Measurements from ENCODE around the gene ZNF45.
"Not testable (repeated sequence)": the region's sequence is repeated elsewhere in the genome, so short reads cannot be mapped to it uniquely, and the experiment has no call there.

The ZNF45 gene
- 22.1 reads per million, percentile 49 among the genes with 10 or more reads in this experiment for total RNA-seq

DNA sequence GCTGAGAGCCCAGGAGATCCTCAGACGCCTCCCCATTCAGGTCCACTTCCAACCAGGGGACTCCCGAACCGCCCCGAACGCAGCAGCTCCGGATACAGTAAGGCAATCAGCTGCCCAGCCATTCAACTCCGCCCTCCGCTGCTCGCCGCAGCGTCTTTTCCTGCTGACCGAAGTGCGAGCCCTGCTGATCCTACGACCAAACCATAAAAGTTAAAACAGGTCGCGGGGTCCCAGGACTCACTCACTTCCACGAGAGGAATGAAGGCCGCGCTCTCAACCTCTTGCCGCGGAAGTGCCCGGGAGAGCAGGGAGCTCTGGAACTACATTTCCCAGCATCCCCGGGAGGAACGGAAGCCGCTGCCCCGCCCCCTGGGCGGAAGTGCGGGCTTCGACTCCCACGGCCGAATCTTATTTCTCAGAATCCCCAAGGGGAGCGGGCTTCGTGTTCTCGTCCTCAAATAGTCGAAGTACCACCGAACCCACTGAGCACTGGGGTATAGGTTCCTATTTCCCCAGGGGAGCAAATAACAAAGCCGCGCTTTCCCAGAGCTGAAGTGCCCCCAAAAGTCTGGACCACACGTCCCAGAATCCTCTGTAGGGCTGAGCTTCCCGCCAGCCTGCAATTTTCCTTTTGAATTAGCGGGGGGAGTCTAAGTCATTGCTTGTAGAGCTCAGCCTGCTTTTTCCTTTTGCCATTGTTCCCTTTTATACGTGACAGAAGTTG lies at the start of gene ZNF45:
Gene ZNF45, minus strand, starts transcription at position 298 of the 724 bp plus-strand sequence. CDS start 13,097 bp downstream, outside the sequence.
- DNase-seq, result peak; percentile 83

DNA sequence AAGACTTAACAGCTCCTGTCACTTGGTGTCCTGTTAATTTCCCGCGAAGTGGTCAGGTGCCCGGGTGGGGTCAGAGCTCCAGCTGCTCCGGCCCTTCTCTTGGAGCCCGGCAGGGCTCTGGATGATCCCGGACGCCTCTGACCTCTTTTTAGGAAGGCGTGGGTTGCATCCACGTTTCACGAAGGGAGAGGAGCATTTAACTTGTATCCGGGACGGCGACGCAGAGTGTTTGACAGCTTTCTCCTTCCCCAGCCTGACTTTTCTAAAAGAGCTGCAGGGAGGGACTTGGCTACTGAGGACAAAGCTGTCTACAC lies 49.6 kb upstream of the ZNF45 start:
- DNase-seq, result no peak

DNA sequence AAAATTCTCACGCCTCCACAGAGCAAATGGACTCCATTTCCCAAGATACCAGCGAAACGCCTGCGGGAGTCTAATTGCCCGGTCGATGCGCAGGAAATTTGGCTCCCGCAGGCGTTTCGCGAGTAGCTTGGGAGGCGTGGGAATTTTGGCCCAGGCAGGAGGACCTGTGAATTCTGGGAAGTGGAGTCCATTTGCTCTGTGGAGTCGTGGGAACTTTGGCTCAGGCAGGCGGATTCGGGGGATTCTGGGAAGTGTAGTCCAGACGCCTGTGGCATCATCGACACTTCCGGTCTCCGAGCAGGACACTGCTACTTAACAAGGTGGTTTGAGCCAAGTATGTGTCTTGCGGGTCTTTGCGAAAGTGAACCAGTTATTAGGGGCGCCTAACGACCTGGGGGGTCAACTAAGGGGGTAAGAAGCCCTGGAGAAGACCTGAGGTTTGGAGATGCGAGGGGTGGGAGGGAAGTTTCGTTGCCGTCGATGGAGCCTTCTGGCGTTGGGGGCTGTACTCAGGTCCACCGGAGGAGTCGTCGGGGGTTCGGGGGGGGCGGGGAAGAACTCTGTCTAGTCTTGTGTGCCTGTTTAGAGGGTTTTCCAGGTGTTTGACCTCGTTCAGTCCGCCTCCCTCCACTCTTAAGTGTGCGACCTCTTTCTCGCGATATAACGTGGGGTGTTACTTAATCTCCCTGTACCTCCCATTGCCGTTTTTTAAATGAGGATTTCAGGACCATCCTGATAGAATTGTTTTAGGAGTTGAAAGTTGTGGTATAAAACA lies 49.0 kb upstream of the ZNF45 start, which contains the start of gene ZNF155:
Gene ZNF155, plus strand, starts transcription at position 277 of the 775 bp plus-strand sequence. CDS start 4,356 bp downstream, outside the sequence.
- DNase-seq, result peak; percentile 58

DNA sequence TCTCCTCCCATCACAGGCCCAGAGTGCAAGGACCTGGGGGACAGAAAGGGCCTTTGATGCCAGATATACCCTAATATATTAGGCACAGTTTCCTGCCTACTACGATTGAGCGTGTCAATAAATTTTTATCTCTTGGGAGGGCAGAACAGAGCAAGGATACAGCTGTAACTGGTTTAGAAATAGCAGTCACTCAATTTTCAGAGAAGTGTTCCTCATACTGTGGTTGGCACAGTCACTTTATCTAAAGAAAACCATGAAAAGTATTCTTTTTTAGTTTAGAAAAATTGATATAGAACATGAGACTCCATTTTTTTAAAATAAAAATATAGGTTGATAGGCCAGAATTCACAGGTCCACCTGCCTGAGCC lies 48.4 kb upstream of the ZNF45 start:
- no peak for DNase-seq

DNA sequence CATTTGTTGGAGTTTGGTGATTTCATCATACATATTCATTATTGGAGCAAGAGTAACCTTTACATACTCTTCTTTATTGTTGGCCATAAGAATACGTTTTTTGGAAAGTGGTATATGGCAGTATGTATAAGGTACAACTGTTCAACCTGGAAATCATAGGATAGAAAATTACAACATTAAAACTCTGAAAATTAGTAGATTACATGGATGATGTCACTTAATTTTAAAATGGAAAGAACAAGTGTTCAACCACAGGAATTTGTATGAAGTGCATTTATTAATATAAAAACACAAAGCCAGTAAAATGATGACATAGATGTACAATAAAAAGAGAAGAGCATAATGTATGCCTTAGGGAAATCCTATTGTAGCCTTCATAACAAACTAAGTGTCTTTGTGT lies 41.6 kb upstream of the ZNF45 start:
- DNase-seq, result no peak

DNA sequence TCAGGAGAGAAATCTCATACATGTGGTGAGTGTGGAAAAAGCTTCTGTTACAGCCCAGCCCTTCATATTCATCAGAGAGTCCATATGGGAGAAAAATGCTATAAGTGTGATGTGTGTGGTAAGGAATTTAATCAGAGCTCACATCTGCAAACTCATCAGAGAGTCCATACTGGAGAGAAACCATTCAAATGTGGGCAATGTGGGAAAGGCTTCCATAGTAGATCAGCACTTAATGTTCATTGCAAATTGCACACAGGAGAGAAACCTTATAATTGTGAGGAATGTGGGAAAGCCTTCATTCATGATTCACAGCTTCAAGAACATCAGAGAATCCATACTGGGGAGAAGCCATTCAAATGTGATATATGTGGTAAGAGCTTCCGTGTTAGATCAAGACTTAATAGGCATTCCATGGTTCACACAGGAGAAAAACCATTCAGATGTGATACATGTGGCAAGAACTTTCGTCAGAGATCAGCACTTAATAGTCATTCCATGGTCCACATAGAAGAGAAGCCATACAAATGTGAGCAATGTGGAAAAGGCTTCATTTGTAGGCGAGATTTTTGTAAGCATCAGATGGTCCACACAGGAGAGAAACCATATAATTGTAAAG lies 31.1 kb upstream of the ZNF45 start:
- no peak for DNase-seq

DNA sequence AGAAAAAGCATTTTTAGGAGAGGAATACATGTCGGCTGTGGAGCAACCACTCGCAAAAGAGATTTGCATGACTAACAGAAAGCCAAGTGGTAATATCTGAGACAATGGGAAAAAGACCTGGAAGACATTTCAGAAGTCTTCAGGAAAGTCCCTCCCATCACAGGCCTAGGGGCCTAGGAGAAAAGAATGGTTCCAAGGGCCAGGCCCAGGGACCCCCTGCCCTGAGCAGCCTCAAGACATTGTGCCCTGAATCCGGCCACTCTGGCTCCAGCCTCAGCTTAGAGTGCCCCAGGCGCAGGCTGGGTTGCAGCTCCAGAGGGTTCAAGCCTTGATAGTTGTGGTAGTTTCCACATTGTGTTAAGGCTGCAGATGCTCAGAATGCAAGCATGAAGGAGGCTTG lies 25.3 kb upstream of the ZNF45 start:
- no peak for DNase-seq

DNA sequence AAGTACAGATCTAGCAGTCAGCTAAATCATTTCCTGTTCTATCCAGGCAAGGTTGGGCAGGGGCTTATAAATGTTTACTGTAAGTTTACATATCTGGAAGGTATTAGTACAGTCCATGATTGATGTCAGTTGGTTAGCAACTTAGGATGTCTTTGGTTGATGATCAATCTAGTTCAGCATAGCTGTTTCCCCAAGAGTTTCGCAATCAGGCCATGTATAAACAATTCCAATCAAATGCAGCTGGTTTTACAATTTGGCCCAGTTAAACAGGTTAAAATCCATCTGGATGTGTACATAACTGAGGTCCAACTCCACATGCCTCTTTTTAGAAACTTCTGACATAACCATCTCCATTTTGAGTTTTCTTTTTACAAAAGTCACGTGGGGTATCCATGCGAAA lies 22.8 kb upstream of the ZNF45 start:
- DNase-seq, result no peak

DNA sequence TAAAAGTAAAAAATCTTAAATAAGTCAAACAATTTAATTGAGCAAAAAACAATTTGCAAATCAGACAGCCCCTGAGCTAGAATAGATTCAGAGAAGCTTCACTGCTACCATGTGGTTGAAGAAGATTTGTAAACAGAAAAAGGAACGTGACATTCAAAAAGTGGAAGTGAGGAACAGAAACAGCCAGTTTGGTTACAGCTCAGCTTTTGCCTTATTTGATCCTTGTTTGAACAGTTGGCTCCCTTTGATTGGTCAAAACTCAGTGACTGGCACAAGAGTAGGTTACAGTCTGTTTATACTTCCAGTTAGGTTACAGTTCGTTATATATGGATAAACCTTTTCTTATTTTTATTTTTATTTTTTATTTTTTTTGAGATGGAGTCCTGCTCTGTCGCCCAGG lies 21.7 kb upstream of the ZNF45 start:
- no peak for DNase-seq

DNA sequence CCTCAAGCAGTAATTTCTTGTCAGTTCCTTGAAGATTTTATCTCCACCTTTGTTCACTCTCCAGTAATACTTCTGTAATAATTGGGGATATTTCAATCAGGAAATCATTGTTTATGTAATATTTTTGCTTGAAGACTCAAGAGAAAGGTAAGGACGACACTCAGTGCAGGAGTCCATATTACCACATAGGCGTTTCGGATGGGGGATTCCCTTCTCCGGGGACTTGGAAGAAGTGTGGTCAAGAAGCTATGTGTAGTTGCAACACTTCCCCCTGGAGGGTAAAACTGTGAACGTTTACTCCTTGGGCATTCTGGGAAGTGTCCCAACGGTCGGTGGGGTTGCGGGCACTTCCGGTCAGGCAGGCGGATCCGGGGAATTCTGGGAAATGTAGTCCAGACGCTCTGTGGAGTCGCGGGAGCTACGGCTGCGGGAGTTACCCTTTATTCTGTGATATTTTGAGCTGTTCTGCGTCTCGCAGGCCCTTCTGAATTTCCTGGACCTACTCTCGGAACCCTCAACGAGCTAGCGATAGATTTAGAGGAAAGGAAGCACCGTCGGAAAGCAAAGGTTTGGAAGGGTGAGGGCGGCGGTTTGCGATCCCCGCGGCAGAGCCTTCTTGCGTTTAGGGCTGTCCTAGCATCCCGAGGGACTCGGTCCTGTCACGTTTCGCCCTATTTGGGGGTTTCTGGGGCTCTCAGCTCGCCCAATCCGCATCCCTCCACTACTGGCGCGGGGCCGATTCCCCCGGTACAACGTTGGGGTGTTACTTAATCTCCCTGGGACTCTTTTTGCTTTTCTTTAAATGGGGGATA lies 16.0 kb upstream of the ZNF45 start, which contains the start of gene ZNF221:
Gene ZNF221, plus strand, starts transcription at position 395 of the 812 bp plus-strand sequence. CDS start 11,499 bp downstream, outside the sequence.
- DNase-seq, result peak; percentile 6

DNA sequence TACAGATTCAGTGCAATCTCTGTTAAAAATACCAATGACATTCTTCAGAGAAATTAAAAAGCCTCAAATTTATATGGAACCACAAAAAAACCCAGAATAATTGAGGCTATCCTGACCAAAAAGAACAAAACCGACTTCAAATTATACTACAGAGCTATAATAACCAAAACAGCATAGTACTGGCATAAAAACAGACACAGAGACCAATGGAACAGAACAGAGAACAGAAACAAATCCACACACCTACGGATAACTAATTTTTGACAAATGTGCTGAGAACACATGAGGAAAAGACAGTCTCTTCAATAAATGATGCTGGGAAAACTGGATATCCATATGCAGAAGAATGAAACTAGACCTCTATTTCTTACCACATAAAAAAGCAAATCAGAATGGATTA lies 14.7 kb upstream of the ZNF45 start:
- not testable (repeated sequence) for DNase-seq

DNA sequence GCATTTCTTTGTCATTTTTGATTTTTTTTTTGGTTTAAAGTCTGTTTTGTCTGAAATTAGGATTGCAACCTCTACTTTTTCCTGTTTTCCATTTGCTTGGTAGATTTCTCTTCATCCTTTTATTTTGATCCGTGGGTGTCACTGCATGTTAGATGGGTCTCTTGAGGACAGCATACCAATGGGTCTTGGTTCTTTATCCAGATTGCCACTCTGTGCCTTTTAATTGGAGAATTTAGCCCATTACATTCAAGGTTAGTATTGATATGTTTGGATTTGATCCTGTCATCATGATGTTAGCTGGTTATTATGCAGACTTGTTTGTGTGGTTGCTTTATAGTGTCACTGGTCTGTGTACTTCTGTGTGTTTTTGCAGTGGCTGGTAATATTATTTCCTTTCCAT lies 12.3 kb upstream of the ZNF45 start:
- not testable (repeated sequence) for DNase-seq

DNA sequence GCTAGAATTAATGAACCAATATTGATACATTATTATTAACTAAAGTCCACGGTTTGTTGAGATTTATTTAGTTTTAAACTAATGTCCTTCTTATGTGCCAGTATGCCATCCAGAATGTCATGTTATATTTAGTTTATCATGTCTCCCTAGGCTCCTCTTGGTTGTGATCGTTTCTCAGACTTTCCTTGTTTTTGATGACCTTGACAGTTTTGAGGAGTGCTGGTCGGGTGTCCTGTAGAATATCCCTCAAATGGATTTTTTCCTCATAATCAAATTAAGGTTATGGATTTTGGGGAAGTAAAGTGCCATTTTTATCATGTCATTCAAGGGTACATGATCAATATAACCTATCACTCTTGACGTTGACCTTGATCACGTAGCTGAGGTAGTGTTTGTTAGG lies 6.1 kb upstream of the ZNF45 start:
- no peak for DNase-seq

DNA sequence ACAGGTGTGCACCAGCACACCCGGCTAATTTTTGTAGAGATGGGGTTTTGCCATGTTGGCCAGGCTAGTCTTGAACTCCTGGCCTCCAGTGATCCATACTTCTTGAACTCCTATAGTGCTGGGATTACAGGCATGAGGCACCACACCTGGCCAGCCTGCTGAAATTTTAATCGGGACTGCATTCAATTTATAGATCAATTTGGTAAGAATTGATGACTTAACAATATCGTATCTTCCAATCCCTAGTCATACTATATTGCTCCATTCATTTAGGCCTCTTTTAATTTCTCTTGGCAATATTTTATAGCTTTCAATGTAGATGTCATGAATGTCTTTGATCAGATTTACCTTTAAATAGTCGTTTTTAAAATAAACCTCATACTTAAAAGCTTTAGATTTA lies 5.6 kb upstream of the ZNF45 start:
- no peak for DNase-seq

DNA sequence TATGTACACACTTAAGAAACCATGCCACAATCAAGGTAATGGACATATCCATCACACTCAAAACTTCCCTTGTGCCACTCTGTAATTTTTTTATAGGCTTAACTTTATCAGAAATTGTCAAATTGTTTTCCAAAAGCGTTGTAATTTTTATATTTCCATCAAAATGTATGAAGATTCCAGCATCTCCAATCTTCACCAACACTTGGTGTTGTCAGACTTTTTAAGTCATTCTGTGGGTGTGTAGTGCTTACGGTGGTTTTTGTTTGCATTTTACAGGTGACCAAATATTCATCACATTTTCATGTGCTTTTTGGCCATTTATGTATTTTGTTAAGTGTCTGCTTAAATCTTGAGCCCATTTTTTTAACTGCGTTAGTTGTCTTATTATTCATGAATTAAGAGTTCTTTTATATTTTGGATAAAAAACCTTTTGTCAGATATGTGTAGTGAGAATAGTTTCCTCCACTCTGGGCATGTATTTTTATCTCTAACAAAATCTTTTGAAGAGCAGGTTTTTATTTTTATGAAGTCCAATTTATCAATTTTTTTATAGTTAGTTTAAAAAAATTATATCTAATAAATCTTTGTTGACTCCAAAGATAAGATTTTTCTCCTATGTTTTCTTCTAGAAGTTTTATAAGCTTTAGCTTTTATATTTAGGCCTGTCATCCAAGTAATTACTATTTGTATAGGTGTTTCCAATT lies 4.6 kb upstream of the ZNF45 start:
- no peak for DNase-seq

DNA sequence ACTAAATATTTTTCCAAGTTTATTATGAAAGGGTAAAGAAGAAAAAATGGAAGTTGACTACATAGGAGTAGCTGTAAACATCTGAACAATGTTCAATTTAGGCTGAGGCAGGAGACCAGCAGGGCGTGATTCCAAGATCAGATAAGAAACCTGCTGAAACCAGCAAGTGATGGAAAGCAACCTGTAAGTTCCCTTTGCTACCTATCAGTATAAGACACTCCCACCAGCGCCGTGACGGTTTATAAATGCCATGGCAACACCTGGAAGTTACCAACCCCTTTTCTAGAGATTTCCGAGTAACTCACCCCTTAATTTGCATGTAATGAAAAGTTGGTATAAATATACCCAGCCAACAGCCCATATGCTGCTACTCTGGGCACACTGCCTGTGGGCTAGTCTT lies 1.1 kb upstream of the ZNF45 start:
- no peak for DNase-seq

DNA sequence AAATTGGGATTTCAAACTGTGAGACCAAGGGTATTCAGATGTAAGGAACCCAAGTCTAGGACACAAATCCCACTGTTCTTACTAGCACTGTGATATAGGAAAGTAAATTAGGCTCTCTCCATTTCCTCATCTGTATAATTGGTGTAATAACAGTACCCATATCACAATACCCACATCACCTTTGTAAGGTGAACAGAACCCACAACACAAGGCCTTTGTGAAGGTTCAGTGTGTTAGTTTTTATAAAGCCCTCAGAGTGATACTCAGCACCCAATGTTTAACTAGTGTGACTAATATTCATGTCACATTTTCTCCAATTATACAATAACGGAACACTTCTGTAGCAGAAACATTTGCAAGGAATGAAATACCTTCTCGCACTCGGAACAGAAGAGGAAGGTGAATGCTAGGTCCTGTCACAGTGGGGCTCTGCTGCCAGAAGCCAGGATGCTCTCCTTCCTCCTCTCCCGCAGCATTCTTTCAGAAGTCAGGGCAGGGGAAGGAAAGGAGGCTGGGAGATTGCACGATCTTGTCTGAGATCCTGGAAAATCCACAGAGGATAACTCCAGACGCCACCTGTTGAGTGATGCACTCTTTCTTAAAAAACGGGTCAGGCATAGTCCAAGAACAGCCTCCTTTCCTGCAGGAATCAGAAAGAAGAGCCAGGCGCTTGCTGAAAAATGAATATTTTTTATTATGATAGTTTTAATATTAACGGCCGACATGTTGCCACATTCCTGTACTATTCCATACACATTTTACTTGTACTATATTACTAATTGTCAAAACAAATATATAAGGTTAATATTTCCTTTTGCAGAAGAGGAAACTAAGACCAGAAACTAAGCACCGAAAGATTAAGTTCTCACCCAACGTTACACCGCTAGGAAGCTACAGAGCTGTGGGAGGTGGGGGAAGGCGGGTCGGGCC lies 762 bp downstream of the ZNF45 start:
- DNase-seq, result no peak

DNA sequence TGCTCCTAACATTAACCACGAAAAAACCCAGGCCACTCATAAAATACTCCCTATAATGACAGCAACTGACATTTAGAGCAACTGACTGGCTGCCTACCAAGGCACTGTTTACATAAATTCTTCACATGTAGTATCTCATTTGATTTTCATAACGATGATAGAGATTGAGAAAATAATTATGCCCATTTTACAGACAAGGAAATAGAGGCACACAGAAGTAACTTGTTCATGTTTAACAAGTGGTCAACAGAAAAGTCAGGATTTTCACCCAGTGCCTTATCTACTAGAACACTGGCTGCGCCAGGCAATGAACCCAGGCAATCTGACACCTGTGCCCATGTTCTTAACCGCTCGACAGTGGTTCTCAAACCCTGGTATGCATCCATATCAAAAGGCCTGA lies 6.3 kb downstream of the ZNF45 start:
- no peak for DNase-seq

DNA sequence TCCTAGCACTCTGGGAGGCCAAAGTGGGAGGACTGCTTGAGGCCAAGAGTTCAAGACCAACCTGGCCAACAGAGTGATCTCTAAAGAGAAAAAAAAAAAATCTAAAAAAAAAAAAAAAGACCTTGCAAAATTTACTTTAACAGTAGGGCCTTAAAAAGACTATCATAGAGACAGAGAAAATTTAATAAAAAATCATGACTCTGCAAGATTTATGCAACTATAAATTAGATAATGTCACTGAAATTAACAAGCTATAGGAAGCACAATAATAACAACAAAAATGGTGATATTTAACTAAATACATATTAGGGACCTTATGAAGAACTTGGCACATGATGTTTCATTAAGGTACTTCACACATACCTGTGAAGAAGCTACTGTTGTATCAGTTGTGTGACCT lies 11.2 kb downstream of the ZNF45 start:
- no peak for DNase-seq

DNA sequence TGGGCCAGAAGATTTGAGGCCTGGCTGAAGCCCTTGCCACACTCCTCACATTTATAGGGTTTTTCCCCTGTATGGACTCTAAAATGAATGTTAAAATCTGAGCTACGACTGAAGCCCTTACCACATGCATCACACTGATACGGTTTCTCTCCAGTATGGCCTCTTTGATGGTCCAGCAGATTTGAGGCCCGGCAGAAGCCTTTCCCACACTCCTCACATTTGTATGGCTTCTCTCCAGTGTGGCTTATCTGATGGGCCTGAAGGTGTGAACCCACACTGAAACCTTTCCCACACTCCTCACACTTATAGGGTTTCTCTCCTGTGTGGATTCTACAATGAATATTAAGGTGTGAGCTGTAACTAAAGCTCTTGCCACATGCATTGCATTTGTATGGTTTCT lies 21.0 kb downstream of the ZNF45 start:
- no peak for DNase-seq

DNA sequence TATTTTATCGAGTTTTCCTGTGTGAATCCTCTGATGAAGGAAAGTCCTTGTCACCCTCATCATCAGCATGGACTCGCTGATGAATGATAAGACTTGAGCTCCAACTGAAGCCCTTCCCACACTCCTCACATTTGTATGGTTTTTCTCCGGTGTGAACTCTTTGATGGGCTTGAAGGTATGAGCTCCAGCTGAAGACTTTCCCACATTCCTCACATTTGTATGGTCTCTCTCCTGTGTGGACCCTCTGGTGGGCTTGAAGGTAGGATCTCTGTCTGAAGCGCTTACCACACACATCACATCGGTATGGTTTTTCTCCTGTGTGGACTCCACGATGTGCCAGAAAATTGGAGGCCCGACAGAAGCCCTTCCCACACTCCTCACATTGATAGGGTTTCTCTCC lies 21.7 kb downstream of the ZNF45 start:
- DNase-seq, result no peak

Data from effector CD4-positive, alpha-beta T cell (primary cell).